Measurements from ENCODE around the gene CWH43. TPM values are rescaled to one million over a fixed set of nuclear protein-coding genes. Genes with fewer than 3 reads are reported as not detected.

The CWH43 gene
- total RNA-seq, 4 donors from 2014 or later: not detected

GRCh38 chr4:48945981-48946380 is 40.1 kb upstream of the CWH43 start:
- no peak for TF ChIP-seq CTCF (IDR thresholded peaks at IDR 0.05; ENCODE audit: low read depth)

- TF ChIP-seq CTCF (IDR thresholded peaks at IDR 0.05; ENCODE audit: low read depth): no peak
These were observed 38.3 kb upstream of the CWH43 start for GRCh38 chr4:48947731-48948130.

- no peak for TF ChIP-seq CTCF (IDR thresholded peaks at IDR 0.05; ENCODE audit: low read depth)
These were observed 37.0 kb upstream of the CWH43 start for GRCh38 chr4:48949086-48949485.

DNA sequence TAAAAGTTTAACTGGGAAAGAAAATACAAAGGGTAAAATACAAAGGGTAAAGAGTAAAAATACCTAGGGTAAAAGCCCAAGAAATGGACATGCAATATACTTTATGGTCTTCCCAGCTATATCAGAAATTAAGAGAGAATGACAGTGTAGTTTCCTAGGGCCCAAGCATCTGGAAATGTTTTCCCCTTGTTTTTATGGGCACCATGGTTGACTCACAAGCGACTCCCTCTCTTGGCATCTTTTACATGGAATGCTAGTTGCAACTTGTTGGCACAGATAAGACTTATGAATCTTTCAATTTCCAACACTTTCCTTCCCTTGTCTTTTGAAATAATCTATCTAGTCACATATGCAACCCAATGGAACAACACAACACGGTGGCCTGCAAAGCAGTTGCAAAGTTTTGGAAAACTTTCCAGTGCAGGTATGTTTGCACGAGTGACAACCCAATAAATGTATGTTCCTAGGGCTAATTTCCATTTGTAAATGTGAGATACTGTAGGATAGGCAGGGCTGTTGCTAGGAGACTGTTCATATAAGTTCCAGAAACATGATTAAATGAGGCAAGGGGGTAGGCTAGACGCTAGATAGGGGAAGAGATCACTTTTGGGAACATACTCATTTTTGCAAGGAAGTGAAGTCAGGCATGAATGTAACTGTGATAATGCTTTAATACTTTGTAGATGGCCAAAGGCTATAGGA is 36.4 kb upstream of the CWH43 start:
- no peak for TF ChIP-seq CTCF (IDR thresholded peaks at IDR 0.05; ENCODE audit: low read depth)

- TF ChIP-seq CTCF (IDR thresholded peaks at IDR 0.05; ENCODE audit: low read depth): no peak
These were observed 31.8 kb upstream of the CWH43 start for GRCh38 chr4:48954314-48954713.

DNA sequence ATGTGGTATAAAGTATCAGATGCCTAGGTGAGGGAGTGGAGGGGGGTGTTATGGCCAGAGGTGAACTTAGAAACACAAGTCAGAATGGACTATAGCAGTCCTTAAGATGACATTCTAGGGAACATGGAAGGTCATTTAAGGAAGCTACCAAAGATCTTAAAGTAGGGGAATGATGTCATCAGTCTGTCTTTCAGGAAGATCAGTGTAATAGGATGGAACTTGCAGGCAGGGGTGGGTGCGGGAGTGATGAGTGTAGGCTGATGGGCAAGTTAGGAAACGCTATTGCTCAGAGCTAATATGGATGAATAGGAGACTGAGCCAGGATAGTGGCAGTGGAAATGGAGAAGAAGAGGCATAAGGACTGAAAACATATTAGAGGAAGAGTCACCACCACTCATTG is 27.5 kb upstream of the CWH43 start:
- no peak for TF ChIP-seq CTCF (IDR thresholded peaks at IDR 0.05; ENCODE audit: low read depth)

- no peak for TF ChIP-seq CTCF (IDR thresholded peaks at IDR 0.05; ENCODE audit: low read depth)
These were observed 25.0 kb upstream of the CWH43 start for GRCh38 chr4:48960988-48961635.
